Esophagus muscularis mucosa (tissue), 4 donors: Measurements from ENCODE around the gene GSTM5. TPM values are rescaled to one million over a fixed set of nuclear protein-coding genes. Genes with fewer than 3 reads are reported as not detected.
A peak's percentile ranks its signal among the peaks of the same experiment; 100 is the strongest.
"Not testable (repeated sequence)": the region's sequence is repeated elsewhere in the genome, so short reads cannot be mapped to it uniquely, and the experiment has no call there.

Experiments used
- DNase-seq: peaks from one replicate; pipeline ENCODE4 v3.0.0-alpha.2; 2017; ENCODE audit errors: extremely low spot score
- H3K27ac ChIP-seq, 4 donors: fragments of 200-600 bp; sonication (generic); replicated peaks in 1 of 4; 1 replicate in 3 of 4; 2 replicates in 1 of 4; pipeline ENCODE4 v1.5.1; 2016 to 2019; ENCODE audit warnings: mild to moderate bottlenecking in 1 of 4
- H3K27me3 ChIP-seq, 4 donors: fragments of 200-600 bp; sonication (generic); one replicate each; pipeline versions ENCODE4 v1.5.1 to v1.6.0; 2016 to 2019
- H3K36me3 ChIP-seq, 4 donors: fragments of 200-600 bp; sonication (generic); one replicate each; pipeline ENCODE4 v1.5.1; 2016 to 2019
- H3K4me1 ChIP-seq, 4 donors: fragments of 200-600 bp; sonication (generic); one replicate each; pipeline ENCODE4 v1.5.1; 2016 to 2019
- H3K4me3 ChIP-seq, 4 donors: fragments of 200-600 bp; sonication (generic); 1 replicate in 2 of 4; 2 replicates in 2 of 4; pipeline ENCODE4 v1.5.1; 2016 to 2019; ENCODE audit warnings: mild to moderate bottlenecking in 4 of 4, moderate library complexity in 1 of 4
- H3K9me3 ChIP-seq, 4 donors: fragments of 200-600 bp; sonication (generic); 1 replicate in 3 of 4; 2 replicates in 1 of 4; pipeline ENCODE4 v1.5.1; 2016 to 2019
- EP300 ChIP-seq: sonication (generic); formaldehyde crosslinking; IDR thresholded peaks from one replicate; pipeline ENCODE4 v1.6.1; 2017; ENCODE audit warnings: antibody characterized with exemption
- POLR2A ChIP-seq: fragments of 450-650 bp; IDR thresholded peaks from one replicate; pipeline ENCODE4 v1.6.1; 2017; ENCODE audit warnings: antibody characterized with exemption, moderate library complexity, mild to moderate bottlenecking, low read depth
- POLR2AphosphoS5 ChIP-seq, 2 donors: sonication (generic); formaldehyde crosslinking; IDR thresholded peaks; one replicate each; pipeline ENCODE4 v1.6.1; 2017; ENCODE audit warnings: antibody characterized with exemption in 2 of 2
- WGBS: methylation state at CpG from one replicate; pipeline ENCODE4 v1.1.5; 2018; 5-methylcytosine and 5-hydroxymethylcytosine counted together
- intact Hi-C: fragments of 100-400 bp; cut with DNase I; formaldehyde crosslinking; loops from one replicate; pipeline ENCODE4 v1.15.1; 2023
- total RNA-seq, 4 donors: library from RNA; depleted of rRNA; stranded (reverse); fragments of >200 nt; gene quantifications; one replicate each; pipeline versions ENCODE4 v1.1.0 to v1.2.1, GENCODE V29; 2016
- TF ChIP-seq, protein P1 (sequence below), 3 experiments: fragments of 200-600 bp in 2 of 3; fragments of 450-650 bp in 1 of 3; sonication (generic) in 2 of 3; IDR thresholded peaks; one replicate each; pipeline ENCODE4 v1.5.1; 2017 to 2019; ENCODE audit warnings: antibody characterized with exemption in 3 of 3, mild to moderate bottlenecking in 2 of 3, moderate library complexity in 1 of 3

Gene GSTM5
- total RNA-seq, 4 donors from 2014 or later = 4.2 to 7.6 (median 6.0) TPM

GRCh38 chr1:109671067-109671466 lies 41.0 kb upstream of the GSTM5 start:
- WGBS = 91% methylated on average over 3 of the region's 5 CpGs
- intact Hi-C loops = no loop called here

GRCh38 chr1:109673861-109674260 lies 38.2 kb upstream of the GSTM5 start:
- H3K27ac ChIP-seq, H3K4me3 ChIP-seq, H3K27me3 ChIP-seq, H3K9me3 ChIP-seq, H3K4me1 ChIP-seq, intact Hi-C loops: not testable (repeated sequence)
- DNase-seq = peak; percentile 4
- H3K36me3 ChIP-seq = peaks cover 0 to 35% (median 11%) of the 10 kb centered on the region in 4 donors
- WGBS = 100% methylated on average over 2 of the region's 2 CpGs

More at GRCh38 chr1:109671067-109671466, 41.0 kb upstream of the GSTM5 start:
- Histone ChIP-seq H3K36me3 (peaks cover 0 to 31% (median 11%) of the 10 kb centered on the region in 4 donors), H3K27me3 (no peaks in the 10 kb centered on the region), H3K9me3 (no peaks in the 10 kb centered on the region), H3K27ac (no peak overlapping the region), H3K4me1 (peaks cover 4 to 20% (median 16%) of the 10 kb centered on the region in 4 donors), H3K4me3 (no peak overlapping the region)
- TF ChIP-seq, protein P1, sequence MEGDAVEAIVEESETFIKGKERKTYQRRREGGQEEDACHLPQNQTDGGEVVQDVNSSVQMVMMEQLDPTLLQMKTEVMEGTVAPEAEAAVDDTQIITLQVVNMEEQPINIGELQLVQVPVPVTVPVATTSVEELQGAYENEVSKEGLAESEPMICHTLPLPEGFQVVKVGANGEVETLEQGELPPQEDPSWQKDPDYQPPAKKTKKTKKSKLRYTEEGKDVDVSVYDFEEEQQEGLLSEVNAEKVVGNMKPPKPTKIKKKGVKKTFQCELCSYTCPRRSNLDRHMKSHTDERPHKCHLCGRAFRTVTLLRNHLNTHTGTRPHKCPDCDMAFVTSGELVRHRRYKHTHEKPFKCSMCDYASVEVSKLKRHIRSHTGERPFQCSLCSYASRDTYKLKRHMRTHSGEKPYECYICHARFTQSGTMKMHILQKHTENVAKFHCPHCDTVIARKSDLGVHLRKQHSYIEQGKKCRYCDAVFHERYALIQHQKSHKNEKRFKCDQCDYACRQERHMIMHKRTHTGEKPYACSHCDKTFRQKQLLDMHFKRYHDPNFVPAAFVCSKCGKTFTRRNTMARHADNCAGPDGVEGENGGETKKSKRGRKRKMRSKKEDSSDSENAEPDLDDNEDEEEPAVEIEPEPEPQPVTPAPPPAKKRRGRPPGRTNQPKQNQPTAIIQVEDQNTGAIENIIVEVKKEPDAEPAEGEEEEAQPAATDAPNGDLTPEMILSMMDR (IDR thresholded peaks at IDR 0.05) = no peak
- no peak for TF ChIP-seq POLR2AphosphoS5 (IDR thresholded peaks at IDR 0.05)
- TF ChIP-seq POLR2A = no peak
- no peak for TF ChIP-seq EP300
- no peak for DNase-seq

- intact Hi-C loops = not testable (repeated sequence)
Observed at GRCh38 chr1:109676683-109677381, 35.2 kb upstream of the GSTM5 start.

DNA sequence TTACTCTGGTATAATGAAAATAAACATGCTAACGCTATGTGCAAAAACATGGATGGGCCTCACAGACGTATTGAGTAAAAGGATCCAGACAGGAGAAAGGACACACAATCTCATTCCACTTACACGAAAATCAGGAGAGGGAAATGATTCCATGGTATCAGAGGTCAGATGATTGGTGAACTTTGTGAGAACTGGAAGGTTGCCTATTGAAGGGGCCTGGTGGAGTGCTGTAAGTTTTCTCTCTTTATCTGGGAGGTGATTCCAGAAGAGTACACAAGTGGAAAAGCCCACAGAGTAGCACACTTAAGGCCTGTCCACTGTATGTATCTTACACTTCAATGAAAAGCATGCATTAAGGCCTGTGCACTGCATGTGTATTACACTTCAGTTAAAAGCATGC lies 34.6 kb upstream of the GSTM5 start:
- H3K36me3 ChIP-seq = peaks cover 0 to 25% (median 9%) of the 10 kb centered on the region in 4 donors
- peak; percentile 21 for DNase-seq
- TF ChIP-seq, protein P1 (IDR thresholded peaks at IDR 0.05) = no peak
- no peak for TF ChIP-seq POLR2AphosphoS5 (IDR thresholded peaks at IDR 0.05)
- no peak for TF ChIP-seq EP300
- no peak for TF ChIP-seq POLR2A
- WGBS = 71% methylated on average over 3 of the region's 3 CpGs
- H3K4me1 ChIP-seq = no peaks in the 10 kb centered on the region
- no peak overlapping the region for H3K4me3 ChIP-seq
- no peak overlapping the region for H3K27ac ChIP-seq
- no peaks in the 10 kb centered on the region for H3K9me3 ChIP-seq
- no peaks in the 10 kb centered on the region for H3K27me3 ChIP-seq
- intact Hi-C loops = no loop called here

More at GRCh38 chr1:109676683-109677381, 35.2 kb upstream of the GSTM5 start:
- WGBS = 86% methylated on average over 3 of the region's 3 CpGs
- H3K4me1 ChIP-seq, H3K9me3 ChIP-seq, H3K4me3 ChIP-seq, H3K27me3 ChIP-seq, H3K27ac ChIP-seq: not testable (repeated sequence)
- peak; percentile 29 for DNase-seq
- H3K36me3 ChIP-seq = peaks cover 0 to 27% (median 9%) of the 10 kb centered on the region in 4 donors

DNA sequence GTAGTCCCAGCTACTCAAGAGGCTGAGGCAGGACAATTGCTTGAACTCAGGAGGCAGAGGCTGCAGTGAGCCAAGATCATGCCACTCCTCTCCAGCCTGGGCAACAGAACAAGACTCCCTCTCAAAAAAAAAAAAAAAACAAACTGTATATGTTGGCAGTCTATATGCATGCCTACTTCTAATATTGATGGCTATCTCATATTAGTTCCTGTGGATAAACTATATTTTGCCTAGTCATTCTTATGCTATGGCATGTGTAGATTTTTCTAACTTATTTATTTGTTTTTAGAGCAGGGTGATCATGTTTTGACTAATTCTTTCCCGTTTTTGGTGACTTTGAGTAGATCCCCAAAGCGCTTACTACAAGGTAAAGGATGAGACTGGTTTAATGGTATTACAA lies 33.4 kb upstream of the GSTM5 start:
- intact Hi-C loops, H3K9me3 ChIP-seq: not testable (repeated sequence)
- WGBS = 89% methylated on average over 2 of the region's 2 CpGs

DNA sequence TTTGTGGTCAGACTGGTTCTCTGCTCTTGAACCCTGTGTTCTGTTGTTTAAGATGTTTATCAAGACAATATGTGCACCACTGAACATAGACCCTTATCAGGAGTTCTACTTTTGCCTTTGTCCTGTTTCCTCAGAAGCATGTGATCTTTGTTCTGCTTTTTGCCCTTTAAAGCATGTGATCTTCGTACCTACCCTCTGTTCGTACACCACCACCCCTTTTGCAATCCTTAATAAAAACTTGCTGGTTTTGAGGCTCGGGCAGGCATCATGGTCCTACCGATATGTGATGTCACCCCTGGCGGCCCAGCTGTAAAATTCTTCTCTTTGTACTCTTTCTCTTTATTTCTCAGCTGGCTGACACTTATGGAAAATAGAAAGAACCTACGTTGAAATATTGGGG lies 27.3 kb upstream of the GSTM5 start:
- not testable (repeated sequence) for H3K36me3 ChIP-seq, H3K4me1 ChIP-seq, H3K9me3 ChIP-seq, DNase-seq, H3K27me3 ChIP-seq, H3K4me3 ChIP-seq, H3K27ac ChIP-seq
- no CpG with 5 or more reads among the region's 6 CpGs for WGBS
- intact Hi-C loops = loop anchor here (5.0 kb wide), 1 partner anchor 42 kb away; no protein-coding TSS in a partner anchor

More for the DNA sequence above, 33.4 kb upstream of the GSTM5 start:
- DNase-seq, H3K27ac ChIP-seq, H3K4me1 ChIP-seq, H3K27me3 ChIP-seq, H3K4me3 ChIP-seq: not testable (repeated sequence)
- peaks cover 0 to 13% (median 3%) of the 10 kb centered on the region in 4 donors for H3K36me3 ChIP-seq

DNA sequence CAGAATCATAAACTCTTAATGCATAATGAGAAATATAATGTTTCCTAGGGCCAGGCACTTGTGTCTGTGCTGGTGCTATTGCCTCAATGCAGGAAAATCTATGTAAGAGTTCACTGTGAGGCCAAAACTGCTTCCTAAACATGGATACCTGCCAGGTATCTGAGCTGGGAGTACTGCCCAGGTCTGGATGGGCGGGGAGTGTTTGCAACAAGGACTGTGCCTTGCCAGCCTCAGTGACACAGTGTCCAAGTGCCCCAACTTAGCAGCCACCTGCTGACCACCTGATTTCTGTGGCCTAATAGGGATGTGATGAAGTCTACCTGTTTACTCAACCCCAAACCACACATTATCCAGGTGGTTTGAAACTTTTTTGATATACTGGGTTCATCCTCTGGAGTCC lies 26.7 kb upstream of the GSTM5 start:
- WGBS = no CpG with 5 or more reads among the region's 1 CpG
- not testable (repeated sequence) for H3K27ac ChIP-seq, H3K36me3 ChIP-seq, H3K4me3 ChIP-seq, H3K9me3 ChIP-seq, H3K27me3 ChIP-seq, DNase-seq, H3K4me1 ChIP-seq
- intact Hi-C loops = loop anchor here (5.0 kb wide), 1 partner anchor 43 kb away; no protein-coding TSS in a partner anchor

DNA sequence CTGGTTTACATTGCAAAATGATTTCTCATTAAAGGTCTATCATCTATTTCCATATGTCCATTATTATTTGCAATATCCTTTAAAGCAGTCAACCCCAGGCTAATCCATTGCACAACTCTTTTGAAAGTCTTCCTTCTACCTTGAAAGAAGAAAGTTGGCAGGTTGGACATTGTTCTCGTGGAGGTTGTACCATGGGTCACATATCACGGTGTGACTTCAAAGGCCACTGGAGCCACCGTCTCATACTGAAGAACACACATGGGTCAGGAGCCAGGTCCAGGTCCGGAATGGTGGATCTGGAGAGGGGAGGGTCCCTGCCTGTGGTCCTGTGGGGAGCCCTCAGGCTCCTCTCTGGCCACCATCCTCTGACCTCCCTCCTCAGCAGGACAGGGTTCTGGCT lies 26.2 kb upstream of the GSTM5 start:
- intact Hi-C loops = loop anchor here (5.0 kb wide), 1 partner anchor 44 kb away; no protein-coding TSS in a partner anchor
- not testable (repeated sequence) for H3K4me3 ChIP-seq, H3K27ac ChIP-seq, H3K27me3 ChIP-seq, DNase-seq, H3K36me3 ChIP-seq, H3K4me1 ChIP-seq, H3K9me3 ChIP-seq
- WGBS = no CpG with 5 or more reads among the region's 4 CpGs

GRCh38 chr1:109687109-109687508 lies 24.9 kb upstream of the GSTM5 start:
- not testable (repeated sequence) for H3K4me1 ChIP-seq, H3K9me3 ChIP-seq, H3K27me3 ChIP-seq, H3K36me3 ChIP-seq
- peak overlapping the region in 1 of 4 donors; percentile 64 for H3K4me3 ChIP-seq
- intact Hi-C loops = loop anchor here (5.0 kb wide), 1 partner anchor 45 kb away; no protein-coding TSS in a partner anchor
- H3K27ac ChIP-seq = peak overlapping the region in 1 of 4 donors; percentile 71
- peak; percentile 4 for DNase-seq
- no CpG with 5 or more reads among the region's 11 CpGs for WGBS
